ENCODE data around the gene CHST15.

The CHST15 gene

DNA sequence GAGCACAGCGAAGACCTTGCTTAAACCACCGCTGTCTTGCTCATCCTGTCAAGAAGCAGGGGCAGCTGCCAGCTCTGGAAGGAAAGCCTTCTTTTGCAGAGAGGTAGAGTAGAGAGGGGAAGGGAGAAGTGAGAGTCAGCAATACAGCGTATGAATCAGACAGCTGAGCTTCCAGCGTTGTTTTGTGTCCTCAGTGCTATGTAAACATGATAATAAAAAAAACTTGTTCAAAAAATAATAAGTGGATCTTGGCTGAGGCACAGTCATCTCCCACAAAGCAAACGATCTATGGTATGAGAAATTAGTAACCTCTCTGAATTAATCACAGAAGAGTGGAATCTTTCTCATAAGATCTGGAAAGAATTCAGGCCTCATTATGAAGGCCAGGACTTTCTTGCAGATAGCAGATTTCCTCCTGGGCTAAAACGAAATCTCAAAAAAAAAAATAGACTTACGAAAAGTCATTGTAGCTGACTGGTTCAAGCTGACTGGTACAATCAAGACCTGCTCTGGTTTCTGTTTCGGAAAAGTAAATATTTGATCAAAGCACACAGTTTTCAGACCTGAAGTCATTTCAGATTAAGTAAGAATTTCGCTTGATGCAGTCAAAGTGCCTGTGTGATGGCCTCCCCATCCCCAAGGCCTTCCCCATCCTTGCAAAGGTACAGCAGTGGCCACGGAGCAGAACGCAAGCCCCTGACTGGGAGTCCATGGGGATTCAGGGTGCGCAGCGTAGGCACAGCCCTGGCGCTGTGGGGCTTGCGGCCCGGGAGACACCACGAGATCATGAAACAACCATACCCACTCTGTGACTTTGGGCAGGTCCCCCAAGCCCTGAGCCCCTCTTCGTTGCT lies 29.4 kb downstream of the CHST15 start:
- DNase-seq = no peak

DNA sequence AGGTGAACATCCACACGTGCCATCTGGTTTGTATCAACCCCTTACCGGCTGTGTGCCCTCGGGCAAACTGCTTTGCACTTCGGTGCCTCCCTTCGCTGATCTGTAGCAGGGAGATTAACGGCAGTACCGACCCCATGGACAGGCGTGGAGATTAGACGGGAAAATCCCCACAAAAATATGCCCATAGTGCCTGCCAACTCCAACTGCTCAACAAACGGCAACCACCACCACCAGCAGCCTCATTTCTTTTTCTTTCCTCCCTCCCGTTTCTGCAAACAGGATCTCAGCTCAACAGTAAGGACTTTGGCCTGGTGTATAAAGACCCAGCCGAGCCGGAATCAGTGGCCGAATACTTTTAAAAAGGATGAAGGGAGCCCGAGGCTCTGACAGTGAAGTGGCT lies 31.0 kb downstream of the CHST15 start:
- DNase-seq = no peak

DNA sequence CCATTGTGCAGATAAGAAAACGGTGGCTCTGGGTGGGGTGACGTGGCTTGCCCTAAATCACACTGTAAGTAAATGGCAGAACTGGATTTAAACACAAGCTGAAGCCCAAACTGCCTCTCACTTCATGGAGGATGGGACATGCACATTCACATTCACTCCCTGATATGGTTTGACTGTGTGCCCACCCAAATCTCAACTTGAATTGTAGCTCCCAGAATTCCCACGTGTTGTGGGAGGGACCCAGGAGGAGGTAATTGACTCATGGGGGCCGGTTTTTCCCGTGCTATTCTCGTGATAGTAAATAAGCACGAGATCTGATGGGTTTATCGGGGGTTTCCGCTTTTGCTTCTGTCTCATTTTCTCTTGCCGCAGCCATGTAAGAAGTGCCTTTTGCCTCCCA lies 32.4 kb downstream of the CHST15 start:
- DNase-seq = no peak

DNA sequence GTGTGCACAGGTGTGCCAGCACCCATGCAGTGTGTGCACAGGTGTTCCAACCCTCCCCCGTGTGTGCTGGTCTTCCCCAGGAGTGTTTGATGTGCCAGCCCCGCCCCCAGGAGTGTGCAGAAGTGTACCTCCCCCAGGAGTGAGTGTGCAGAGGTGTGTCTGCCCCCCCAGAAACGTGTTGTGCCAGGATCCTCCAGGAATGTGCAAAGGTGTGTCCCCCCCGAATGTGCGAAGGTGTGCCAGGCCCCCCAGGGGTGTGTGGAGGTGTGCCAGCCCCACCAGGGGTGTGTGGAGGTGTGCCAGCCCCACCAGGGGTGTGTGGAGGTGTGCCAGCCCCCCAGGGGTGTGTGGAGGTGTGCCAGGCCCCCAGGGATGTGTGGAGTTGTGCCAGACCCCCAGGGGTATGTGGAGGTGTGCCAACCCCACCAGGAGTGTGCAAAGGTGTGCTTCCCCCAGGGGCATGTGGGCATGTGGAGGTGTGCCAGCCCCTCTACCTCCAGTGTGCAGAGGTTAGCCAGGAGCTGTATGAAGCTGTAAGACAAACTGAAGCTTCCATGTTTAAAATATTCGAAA lies 33.2 kb downstream of the CHST15 start:
- DNase-seq = no peak

DNA sequence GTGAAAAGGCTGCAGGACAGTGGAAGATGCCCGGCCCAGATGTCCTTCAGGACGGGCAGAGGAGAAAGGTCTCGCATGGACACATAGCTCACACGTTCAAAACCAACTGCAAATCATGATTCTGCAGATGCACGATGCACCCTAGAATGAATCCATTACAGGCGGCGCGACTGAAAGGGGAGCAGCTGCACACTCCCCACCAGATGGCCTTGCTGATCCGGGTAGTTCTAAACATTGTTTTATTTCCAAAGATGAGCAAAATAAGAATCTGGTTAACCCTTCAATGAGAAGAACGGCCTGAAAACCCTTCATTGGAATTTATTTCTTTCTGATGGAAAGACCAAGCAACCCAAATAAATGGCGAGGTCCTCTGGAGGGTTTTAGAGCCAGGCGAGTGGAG lies 33.8 kb downstream of the CHST15 start:
- no peak for DNase-seq

DNA sequence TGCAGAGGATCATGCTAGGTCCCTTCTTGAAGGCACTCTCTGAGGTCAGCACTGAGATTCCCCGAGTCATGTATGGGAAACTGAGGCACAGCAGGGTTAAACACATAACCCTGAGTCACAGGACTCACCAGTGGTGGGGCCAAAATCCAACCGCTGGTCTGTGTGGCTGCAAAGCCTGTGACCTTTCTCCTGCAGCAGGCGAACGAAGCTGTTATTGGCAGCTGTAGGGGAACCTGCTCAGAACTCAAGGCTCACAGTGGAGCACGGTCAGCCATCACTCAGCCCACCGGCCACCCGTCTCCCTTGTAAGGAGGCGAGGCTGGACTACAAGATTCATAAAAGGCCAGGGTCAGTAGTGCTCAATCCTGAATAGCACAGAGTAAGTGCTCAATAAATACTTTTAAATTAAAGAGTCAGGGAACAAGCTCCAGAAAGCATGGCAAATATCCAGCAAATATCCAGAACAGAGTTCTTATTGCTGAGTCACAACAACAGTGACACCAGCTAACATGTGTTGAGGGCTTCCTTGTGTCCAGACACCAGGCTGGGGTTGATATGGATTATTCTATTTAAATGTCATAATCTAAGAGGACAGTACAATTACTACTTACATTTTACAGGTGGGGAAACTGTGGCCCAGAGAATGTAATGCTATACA lies 34.9 kb downstream of the CHST15 start:
- DNase-seq = no peak

DNA sequence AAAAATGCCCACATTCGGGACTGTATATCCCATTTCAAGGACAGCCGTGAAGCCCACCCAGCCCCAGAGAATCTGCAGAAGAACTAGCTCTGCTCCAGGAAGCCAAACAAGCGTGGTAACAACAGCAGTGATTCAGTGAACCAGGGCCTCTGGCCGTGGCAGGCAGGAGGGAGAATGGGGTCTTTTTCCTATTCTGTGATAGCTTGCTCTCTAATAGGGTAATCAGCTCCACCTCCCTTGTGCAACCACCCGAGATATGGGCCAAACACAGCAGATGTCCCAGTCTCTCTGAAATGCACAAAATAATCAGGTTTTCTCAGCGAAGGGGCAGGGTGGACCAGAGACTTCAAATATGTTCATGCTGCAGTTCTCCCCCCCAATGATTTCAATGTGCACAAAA lies 35.8 kb downstream of the CHST15 start:
- no peak for DNase-seq

DNA sequence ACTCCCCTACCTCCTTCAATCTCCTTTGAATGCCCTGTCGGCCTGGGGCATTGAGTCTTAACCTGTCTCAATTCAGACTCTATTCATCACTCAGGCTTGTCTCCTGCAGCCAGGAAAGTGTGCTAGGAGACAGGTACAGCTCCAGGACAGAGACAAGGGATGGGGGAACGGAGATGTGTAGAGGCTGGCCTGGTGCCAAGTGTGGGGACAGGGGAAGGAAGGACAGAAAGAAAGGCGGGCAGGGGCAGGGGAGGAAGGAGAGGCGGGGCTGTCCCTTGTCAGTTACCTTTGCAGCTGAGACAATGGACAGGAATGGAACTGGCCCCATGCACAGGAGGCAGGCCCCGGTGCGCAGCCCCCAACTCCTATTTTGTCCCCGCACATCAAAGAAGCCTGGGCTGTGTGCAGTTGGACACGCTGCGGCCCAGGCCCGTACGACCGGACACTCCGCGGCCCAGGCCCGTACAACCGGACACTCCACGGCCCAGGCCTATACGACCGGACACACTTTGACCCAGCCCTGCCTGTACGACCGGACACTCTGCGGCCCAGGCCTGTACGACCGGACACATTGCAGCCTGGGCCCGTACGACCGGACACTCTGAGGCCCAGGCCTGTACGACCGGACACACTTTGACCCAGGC lies 36.9 kb downstream of the CHST15 start:
- DNase-seq = no peak

DNA sequence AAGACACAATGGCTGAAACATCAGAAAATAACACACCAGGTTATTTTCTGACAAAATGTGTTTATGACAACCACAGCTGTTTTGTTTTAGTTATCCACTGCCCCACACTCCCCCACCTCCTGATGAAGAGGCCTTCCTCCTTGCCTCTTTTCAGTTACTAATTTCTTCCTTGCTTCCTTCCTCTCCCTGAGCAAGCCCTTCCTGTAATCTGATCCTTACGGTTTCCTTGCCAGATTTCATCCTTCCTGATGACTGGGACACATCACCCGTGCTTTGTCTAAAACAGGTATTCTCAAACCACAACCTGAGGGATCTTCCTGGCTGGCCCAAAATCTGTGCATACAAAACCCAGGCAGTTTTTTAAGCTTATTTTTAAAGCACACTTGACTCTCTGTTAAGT lies 39.4 kb downstream of the CHST15 start:
- DNase-seq = no peak

DNA sequence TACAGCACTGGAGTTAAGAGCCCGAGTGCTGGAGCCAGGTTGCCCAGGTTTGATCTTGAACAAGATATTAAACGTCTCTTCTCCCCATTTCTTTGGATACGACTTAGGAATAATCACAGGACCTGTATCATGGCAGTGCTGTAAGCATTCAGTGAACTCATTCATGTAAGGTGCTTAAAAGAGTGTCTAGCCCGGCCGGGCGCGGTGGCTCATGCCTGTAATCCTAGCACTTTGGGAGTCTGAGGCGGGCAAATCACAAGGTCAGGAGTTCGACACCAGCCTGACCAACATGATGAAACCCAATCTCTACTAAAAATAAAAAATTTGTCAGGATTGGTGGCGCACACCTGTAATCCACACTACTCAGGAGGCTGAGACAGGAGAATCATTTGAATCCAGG lies 40.8 kb downstream of the CHST15 start:
- DNase-seq = no peak

DNA sequence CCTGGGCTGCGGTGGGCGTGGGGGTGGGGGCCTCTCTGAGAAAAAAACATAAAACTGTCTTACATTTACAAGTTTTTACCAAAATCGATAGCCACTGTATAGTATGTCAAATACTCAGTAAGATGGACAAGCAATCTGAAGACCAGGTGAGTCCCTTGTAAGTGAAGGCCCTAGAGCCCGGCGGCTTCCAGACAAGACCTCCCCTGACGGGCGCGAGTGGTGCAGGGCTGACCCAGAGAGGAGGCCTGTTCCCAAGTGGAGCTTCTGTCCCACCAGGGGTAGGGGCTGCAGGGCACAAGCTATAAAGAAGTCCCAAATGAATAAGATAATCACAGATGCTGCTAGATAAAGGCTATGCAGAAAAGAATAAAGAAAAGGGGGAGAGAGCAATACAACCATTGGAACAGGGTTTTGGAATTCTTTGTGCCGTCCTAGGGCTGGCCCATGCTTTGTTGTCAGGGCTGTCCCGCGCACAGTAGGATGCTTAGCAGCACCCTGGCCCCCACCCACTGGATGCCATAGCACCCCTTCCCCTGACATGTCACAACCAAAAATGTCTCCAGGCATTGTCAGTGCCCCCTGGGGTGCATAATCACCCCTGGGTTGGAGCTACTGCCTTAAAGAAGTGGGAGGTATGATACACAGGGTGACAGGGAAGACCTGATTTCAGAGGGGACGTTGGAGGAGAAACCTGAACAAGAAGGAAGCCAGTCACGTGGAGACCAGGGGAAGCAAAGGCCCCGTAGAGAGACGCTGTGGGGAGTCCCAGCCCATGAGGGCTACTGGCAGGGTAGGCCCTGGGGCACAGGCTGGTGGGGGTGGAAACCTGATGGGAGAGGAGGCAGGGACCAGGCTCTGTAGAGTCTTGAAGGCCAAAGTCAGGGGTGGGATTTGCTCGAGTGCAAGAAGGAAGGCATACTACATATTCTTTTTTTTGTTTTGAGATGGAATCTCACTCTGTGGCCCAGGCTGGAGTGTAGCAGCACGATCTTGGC lies 43.1 kb downstream of the CHST15 start:
- no peak for DNase-seq

DNA sequence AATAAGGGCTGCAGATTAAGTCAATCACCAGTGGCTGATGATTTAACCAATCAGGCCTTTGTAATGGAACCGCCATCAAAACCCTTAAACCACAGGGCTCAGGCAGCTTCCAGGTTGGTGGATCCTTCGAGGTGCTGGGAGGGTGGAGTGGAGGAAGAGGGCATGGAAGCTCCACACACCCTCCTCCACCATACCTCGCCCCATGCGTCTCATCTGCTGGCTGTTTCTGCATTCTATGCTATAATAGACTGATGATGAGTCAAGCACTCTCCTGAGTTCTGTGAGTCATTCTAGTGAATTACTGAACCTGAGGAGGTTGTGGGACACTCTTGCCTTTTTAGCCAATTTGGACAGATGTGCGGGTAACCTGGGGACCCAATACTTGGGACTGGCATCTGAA lies 43.9 kb downstream of the CHST15 start:
- no peak for DNase-seq

DNA sequence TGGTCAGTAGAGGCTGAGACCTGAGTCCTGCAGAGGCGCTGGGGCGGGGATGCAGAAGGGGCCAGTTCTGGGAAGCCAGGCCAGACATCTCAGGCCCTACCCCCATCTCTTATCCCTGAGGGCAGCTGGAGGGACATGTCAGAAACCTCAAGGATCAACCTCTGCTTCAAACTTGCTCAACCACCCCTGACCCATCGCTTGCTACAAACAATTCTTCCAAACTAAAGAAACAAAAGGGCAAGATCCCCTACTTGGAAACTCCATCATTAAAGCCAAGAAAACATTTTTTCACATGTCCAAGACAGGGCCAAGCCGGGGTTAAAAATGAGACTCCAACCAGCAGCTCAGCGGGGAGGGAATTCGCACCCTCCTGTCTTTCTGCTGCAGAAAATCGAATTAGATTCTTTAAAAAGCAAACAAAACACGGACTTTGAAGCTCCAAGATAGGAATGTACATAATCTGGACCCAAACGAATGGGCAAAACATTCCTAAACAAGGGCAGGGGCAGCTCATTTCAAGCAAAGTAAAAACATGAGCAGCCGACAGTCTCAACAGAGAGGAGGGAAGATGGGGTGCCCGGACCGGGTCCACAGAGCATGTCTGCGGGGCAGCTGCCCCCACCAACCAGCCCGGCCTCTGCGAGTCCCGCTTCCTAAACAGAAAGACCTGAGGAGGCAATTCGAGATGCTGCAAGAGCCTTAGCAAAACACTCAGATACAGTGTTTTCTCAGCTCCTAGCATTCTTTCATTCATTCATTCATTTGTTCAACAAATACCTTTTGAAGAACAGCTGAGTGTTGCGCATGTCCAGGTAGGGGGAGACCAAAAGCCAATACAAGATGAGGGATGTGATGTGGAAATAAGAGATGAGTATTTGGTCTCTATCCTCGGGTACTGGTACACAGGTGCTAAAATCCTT lies 44.8 kb downstream of the CHST15 start:
- no peak for DNase-seq

DNA sequence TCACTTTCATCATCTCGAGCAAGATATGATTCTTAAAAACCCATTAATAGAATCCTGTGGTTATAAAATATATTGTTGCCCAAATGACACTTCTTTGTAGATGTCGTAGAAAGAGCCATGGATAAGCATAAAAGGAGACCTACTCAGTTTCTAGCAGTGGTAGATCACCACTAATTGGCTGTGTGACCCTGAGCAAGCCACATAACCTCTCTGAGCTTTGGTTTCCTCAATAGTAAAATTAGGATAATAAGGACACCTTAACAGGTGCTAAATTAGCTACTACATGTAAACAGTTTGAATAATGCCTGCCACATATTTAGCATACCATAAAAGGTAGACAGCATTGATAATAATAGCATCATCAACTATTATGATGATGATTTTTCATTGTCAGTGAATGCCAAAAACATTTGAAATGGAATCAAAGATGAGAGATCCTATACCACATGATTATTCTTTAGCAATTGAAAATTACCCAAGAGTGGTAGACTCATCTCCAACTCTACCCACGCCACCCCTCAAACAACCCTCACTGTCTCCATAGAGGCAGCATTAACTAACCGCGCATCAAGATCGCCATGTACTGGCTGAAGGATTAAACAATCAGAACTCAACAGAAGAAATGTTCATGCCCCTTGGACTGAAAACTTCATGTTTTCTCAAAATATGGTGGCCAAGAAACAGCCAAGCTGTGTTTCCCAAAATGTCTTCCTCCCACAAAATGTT lies 45.8 kb downstream of the CHST15 start:
- no peak for DNase-seq

DNA sequence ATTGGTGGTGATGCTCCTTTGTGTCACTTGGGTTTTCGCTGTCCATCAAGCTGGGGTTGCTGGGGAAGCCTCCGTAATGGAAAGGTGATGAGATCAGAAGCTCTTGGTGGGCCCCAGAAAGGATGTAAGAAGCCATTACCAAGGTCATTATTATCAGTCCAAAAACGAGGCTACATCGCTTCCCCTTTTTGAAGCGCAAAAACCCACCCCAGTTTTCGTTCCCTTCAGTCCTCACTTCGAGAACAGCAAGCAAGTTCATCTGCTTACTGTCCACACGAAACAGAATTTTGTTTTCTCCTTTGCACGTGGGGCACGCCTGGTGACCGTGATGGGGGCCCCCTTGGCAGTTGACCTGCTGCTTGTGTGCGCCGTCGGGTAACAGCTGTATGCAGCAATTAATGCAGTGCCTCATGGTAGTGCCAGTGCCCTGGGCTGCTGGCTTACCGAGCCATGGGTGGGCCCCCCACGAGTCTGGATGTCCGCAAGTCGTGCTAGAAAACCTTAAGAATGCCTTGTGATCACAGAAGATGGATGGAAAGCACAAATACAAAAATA lies 47.5 kb downstream of the CHST15 start:
- no peak for DNase-seq

DNA sequence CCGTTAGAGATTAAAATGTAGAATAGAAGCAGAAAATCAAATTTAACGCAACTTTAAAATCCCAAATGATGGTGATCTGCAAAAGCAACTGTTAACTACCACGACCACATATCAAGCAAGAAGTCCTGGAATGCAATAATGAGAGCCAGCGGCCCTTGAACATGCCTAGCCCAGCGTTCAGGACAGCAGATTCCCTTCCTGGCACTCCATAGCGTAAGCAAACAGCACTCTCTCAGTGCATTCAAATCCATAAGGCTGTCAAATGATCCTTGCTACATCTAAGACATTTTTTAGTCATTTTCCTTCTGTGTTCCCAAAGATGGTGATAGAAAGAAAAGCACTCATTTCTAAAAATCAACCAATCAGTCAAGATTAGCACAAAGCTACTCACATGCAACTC lies 48.1 kb downstream of the CHST15 start:
- DNase-seq = no peak

DNA sequence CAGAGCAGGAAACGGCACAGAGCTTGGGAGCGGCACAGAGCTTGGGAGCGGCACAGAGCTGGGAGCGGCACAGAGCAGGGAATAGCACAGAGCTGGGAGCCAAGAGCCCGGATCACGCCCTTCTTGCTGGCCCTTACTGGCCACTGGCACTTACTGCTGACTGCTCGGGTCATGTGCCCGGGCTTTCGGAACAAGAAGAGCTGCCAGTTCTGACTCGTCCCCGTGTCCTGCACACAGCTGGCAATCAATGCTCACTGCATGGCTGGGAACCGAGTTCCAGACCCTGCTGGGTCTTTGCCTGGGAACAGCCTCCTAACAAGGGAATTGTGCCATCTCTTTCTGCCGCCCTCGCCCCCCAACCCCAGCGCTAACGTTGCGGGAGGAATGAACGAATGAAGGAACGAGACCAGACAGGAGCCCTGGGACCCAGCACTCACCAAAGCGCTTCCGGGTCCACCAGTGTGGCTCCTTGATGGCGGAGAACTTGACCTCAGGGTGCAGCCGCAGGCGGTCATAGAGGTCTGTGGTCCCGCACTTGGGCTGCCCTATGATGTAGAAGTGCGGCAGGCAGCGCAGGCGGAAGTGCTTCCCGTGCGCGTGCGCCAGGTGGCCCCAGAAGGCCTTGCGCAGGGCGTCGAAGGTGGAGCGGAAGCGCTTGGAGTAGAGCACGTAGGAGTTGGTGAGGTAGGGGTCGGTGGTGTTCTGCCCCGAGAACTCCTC lies 49.1 kb downstream of the CHST15 start:
- no peak for DNase-seq

DNA sequence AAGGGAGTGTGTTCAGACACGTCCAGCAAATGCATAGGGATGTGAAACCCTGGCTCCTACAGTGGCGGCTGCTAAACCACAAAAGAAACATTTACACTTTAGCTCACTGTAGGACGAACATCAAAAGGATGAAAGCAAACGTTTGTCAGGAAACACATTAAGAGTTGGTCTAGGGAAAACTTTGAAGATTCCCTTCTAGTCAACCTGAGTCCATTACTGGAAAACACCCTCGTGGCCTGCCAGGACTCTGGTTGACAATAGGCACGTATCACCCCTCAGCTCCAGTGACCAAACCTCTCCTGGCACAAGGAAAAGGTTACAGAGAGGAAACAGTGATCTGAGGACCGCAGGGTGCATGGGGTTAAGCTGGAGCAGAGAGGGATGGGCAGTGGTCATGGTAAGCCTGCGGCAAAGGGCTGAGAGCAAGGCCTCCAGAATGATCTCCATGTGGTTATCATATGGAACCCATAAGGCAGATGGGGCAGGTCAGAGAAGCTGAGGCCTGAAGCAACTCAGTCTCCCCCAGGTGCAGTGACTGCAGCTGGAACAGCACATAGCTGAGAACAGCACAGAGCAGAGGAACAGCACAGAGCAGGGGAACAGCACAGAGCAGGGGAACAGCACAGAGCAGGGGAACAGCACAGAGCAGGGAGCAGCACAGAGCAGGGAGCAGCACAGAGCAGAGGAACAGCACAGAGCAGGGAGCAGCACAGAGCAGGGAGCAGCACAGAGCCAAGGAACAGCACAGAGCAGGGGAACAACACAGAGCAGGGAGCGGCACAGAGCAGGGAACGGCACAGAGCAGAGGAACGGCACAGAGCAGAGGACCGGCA lies 49.9 kb downstream of the CHST15 start:
- no peak for DNase-seq
